Uterus (tissue), 2 donors: ENCODE data around the gene INPP5A.
A peak's percentile ranks its signal among the peaks of the same experiment; 100 is the strongest.

Source experiments
- CTCF ChIP-seq, 4 experiments: fragments of 200-600 bp in 2 of 4; fragments of 450-650 bp in 2 of 4; sonication (generic) in 2 of 4; IDR thresholded peaks; one replicate each; pipeline ENCODE4 v1.5.1; 2016 to 2019; ENCODE audit warnings: antibody characterized with exemption in 4 of 4, mild to moderate bottlenecking in 2 of 4, moderate library complexity in 1 of 4
- POLR2A ChIP-seq, 2 donors: fragments of 450-650 bp; IDR thresholded peaks; one replicate each; pipeline ENCODE4 v1.6.1; 2016; ENCODE audit warnings: antibody characterized with exemption in 2 of 2, mild to moderate bottlenecking in 1 of 2, moderate library complexity in 1 of 2

DNA sequence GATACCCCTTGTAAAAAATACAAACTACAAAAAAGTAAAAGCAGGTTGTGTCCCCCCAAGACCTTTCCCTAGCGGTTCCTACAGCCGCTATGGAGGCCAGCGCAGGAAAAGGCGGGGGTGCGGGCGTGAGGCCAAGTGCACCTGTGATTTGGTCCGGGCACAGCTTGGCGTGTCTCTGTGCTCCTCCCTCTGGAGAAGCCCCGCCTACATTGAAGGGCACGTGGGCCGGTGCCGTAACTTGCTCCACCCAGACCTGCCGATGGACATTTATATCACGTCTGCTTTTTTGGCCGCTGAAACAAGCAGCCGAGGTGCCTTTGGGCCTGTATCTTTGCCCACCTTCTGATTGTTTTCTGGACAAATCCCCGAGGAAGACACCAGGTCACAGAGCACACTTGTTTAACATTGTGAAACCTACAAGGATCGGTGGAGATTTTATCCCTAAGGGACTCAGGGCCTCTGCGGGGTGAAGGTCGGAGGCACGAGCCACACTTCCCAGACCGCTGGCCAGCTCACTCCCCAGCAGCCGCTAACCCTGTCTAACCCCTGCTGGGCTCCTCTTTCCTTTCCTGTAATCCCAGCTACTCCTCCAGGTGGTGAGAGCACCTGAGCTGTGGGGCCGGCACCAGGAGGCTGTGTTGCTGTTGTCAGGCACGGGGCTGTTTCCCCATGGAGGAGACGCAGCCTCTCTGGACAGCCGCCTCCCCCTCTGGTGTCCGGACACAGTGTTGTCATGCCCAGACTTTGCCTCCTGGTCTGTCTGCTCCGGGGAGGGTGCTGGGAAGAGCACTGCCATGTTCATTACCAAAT lies 18.8 kb upstream of the INPP5A start:
- TF ChIP-seq CTCF (IDR thresholded peaks at IDR 0.05): no peak
- peak in 1 of 2 donors; percentile 33 for TF ChIP-seq POLR2A (IDR thresholded peaks at IDR 0.05)
